HG03439 (cell line): ENCODE results near the gene OR5L2.
"Not testable (repeated sequence)": the region's sequence is repeated elsewhere in the genome, so short reads cannot be mapped to it uniquely, and the experiment has no call there.

Experiments used
- ATAC-seq: cut with Tn5 transposase; IDR thresholded peaks from one replicate; pipeline ENCODE4 v1.9.1; 2021; ENCODE audit warnings: mild to moderate bottlenecking, moderate library complexity; ENCODE audit not compliant: unreplicated experiment

Gene OR5L2

GRCh38 chr11:55826919-55827318, at the start of gene OR5L2:
Gene OR5L2 (plus strand): TSS chr11:55827219. CDS start chr11:55827219, 0 bp downstream.
- ATAC-seq: no peak

DNA sequence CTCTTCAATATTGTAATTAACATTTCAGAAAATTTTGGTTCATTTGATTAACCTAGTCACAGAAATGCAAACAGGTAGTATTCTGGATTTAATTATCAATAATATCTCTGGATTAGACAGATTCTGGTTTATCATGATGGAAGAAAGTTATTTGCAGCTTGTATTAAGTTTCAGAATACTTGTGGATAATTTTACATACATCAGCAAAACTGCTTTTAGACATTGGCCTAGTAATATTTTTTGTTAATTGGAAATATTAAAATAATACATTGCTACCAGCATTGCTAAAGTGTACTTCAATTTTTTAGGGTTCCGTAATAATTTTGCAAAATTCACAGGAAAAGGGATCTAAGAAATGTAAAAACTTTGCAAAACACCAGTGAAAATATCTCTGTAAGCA, 35.4 kb upstream of the OR5L2 start:
- ATAC-seq: no peak

DNA sequence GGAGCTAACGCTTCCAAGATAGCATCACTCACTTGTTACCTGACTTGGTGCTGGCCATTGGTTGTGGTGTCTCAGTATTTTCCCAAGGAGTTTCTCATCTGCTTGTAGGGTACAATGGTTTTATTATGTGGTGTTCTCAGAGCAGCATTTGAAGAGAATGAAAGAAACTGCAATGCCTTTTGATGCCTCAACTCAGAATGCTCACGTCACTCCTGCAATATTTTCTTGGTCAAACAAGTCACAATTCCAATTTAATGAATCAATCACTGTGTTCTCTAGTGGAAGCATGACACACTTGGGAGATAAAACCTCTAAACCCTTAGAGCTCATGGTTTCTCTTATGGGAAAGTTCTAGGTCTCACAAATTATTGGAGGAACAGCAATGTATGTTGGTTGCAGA, 33.7 kb upstream of the OR5L2 start:
- no peak for ATAC-seq

- no peak for ATAC-seq
Measured at GRCh38 chr11:55795256-55795655, 31.8 kb upstream of the OR5L2 start, which contains the start of gene OR5D14. Gene OR5D14 (plus strand): TSS chr11:55795556. CDS start chr11:55795556, 0 bp downstream.

DNA sequence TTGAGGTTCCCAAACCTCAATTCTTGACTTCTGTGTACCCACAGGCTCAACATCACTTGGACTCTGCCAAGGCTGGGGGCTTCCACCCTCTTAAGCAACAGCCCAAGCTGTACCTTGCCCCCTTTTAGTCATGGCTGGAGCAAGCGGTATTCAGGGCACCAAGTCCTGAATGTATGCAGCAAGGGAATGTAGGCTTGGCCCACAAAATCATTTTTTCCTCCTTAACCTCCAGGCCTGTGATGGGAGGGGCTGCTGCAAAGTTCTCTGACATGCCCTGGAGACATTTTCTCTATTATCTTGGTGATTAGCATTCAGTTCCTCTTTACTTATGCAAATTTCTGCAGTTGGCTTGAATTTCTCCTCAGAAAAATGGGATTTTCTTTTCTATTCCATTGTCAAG, 20.8 kb upstream of the OR5L2 start:
- ATAC-seq: no peak

DNA sequence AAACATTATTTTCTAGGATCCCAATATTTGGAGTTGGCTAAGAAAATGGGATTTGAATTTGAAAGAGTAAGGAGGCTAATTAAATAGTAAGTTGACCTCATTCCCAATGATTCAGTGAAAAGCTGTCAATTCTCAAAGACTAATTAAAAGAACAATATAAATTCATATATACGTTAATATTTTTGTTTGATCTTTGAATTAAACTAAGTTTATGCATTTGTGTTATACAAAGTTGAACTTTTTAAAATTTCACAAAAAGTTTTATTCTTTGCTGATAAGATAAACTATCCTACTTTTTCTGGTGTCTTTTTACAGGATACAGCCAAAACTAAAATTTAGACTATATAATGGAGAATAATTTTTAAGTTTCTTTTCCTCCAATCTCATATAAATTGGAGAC, 16.0 kb upstream of the OR5L2 start, which contains the start of gene OR5L1:
TSS of gene OR5L1 (plus strand) at position 301 of the 400 bp plus-strand sequence. CDS start 100 bp downstream, outside the sequence.
- no peak for ATAC-seq

DNA sequence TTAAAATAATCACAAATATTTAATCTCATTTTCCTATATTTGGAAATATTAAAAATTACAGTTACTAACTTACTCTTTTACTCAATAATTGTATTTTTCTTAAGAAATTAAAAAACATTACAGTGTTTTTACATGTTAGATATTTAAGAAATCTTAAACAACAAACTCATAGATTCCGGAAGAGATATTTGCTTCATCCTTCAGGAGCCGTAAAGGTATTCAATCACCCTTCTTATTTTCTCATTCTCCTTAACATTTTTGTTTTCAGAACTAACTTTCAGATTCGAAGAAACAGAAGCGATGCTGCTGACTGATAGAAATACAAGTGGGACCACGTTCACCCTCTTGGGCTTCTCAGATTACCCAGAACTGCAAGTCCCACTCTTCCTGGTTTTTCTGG, 7.7 kb upstream of the OR5L2 start, which contains the start of gene OR5D18:
TSS of gene OR5D18 (plus strand) at position 301 of the 400 bp plus-strand sequence. CDS start at position 301, 0 bp downstream.
- ATAC-seq: no peak

DNA sequence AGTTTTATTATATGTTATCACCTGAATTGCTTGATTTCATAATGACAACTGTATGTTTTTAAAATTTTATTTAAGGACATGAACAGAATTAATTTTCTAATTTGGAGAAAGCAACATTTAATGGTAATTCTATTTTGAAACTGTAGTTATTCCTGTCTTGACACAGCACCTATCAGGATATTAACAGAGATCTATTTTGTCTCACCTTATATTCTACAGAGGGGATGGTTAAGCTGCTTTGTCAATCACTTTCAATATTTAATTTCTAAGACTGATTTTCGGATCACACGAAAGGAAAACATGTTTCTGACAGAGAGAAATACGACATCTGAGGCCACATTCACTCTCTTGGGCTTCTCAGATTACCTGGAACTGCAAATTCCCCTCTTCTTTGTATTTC, 11.4 kb downstream of the OR5L2 start, which contains the start of gene OR5D16:
TSS of gene OR5D16 (plus strand) at position 301 of the 400 bp plus-strand sequence. CDS start at position 301, 0 bp downstream.
- no peak for ATAC-seq

DNA sequence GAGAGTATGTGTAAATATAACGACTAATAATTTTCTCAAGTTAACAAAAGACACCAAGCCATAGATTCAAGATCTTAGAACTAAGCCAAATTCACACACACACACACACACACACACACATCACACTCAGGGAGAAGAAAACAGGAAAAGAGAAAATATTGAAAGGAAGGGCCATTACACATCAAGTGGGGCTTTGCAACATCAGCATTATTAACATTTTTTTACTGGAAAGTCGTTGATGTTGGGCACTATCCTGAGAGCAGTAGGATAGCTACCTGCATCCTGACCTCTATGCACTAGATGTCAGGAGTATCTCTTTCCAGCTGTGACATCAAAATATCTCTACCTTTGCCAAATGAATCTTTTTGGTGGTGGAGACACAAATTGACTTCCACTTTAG, 20.4 kb downstream of the OR5L2 start:
- ATAC-seq: no peak

DNA sequence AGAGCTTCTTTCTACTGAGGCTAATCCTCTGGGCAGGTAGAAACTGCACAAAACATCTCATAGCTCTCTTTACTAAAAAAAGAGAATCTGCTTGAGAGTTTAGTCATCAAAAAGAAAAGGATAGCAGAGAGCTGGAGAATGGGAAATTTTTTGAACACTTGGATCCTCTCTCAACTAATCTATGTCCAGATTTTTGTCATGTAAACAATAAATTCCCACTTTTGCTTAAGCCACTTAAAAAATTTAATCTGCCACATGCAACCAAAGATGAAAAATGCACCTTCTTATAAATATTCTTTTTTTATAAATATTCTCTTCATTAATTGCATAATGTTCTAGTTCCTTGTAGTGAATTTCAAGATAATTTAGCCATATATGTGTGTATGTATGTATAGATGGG, 22.0 kb downstream of the OR5L2 start:
- ATAC-seq: no peak

- no peak for ATAC-seq
Measured at GRCh38 chr11:55852141-55852540, 25.1 kb downstream of the OR5L2 start.

- no peak for ATAC-seq
Measured at GRCh38 chr11:55854704-55855103, 27.7 kb downstream of the OR5L2 start.

DNA sequence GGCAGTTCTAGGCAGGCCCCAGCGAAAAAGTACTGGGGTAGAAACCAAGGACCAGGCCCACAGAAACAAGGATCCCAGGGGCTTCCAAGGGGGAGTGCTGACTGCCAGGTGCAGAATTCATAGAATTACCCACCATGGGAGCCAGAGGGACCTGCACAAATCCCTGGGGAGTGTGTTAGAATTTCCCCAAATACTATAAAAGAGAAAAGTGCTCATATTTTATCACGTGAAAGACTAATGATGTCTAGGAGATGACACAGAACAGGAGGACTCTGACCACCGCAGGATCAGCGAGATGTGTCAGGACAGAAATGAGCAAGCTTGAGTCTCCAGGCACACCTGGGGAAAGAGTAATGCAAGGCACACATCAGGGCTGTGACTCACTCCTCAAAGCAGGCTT, 40.3 kb downstream of the OR5L2 start:
- ATAC-seq: not testable (repeated sequence)

- not testable (repeated sequence) for ATAC-seq
Measured at GRCh38 chr11:55872731-55873130, 45.7 kb downstream of the OR5L2 start.

GRCh38 chr11:55873146-55873545, 46.1 kb downstream of the OR5L2 start:
- ATAC-seq: not testable (repeated sequence)
